ENCODE measurements around the gene F8.
"Not testable (repeated sequence)": the region's sequence is repeated elsewhere in the genome, so short reads cannot be mapped to it uniquely, and the experiment has no call there.

F8 gene

GRCh38 chrX:154816326-154816898 lies 206.1 kb downstream of the F8 start:
- DNase-seq (ENCODE audit: low read depth), result not testable (repeated sequence)

- DNase-seq (ENCODE audit: low read depth), result no peak
Measured at GRCh38 chrX:154815274-154815818, 207.2 kb downstream of the F8 start.

- DNase-seq (ENCODE audit: low read depth), result no peak
Measured at GRCh38 chrX:154813801-154814200, 208.7 kb downstream of the F8 start.

GRCh38 chrX:154812341-154813101 lies 210.0 kb downstream of the F8 start:
- no peak for DNase-seq (ENCODE audit: low read depth)

- no peak for DNase-seq (ENCODE audit: low read depth)
Measured at GRCh38 chrX:154809939-154810665, 212.4 kb downstream of the F8 start.

GRCh38 chrX:154806837-154807501 lies 215.6 kb downstream of the F8 start:
- no peak for DNase-seq (ENCODE audit: low read depth)

- no peak for DNase-seq (ENCODE audit: low read depth)
Measured at GRCh38 chrX:154805696-154806091, 216.8 kb downstream of the F8 start.

GRCh38 chrX:154804957-154805695 lies 217.4 kb downstream of the F8 start, which contains the start of gene MPP1:
MPP1 (minus strand) TSS chrX:154805485; CDS start chrX:154805373, 112 bp downstream.
- peak; percentile 64 for DNase-seq (ENCODE audit: low read depth)

- DNase-seq (ENCODE audit: low read depth), result no peak
Measured at GRCh38 chrX:154804261-154804956, 218.1 kb downstream of the F8 start.

- DNase-seq (ENCODE audit: low read depth), result no peak
Measured at GRCh38 chrX:154802947-154803346, 219.6 kb downstream of the F8 start.

GRCh38 chrX:154800478-154801210 lies 221.9 kb downstream of the F8 start:
- no peak for DNase-seq (ENCODE audit: low read depth)

GRCh38 chrX:154799556-154800348 lies 222.8 kb downstream of the F8 start:
- no peak for DNase-seq (ENCODE audit: low read depth)

- DNase-seq (ENCODE audit: low read depth), result no peak
Measured at GRCh38 chrX:154797006-154797405, 225.5 kb downstream of the F8 start.

- DNase-seq (ENCODE audit: low read depth), result no peak
Measured at GRCh38 chrX:154795016-154795415, 227.5 kb downstream of the F8 start.

- no peak for DNase-seq (ENCODE audit: low read depth)
Measured at GRCh38 chrX:154793084-154793795, 229.3 kb downstream of the F8 start.

- no peak for DNase-seq (ENCODE audit: low read depth)
Measured at GRCh38 chrX:154791939-154792338, 230.6 kb downstream of the F8 start.

- no peak for DNase-seq (ENCODE audit: low read depth)
Measured at GRCh38 chrX:154791467-154791866, 231.1 kb downstream of the F8 start.

Measured in stimulated activated CD4-positive, alpha-beta T cell treated with anti-CD3 and anti-CD28 coated beads, Interleukin-2, amount 100 ng/mL, for 4 hours (primary cell).